HG03280 (cell line): ENCODE data around the gene OR2H2.

Source experiments
- ATAC-seq: cut with Tn5 transposase; IDR thresholded peaks from one replicate; pipeline ENCODE4 v1.9.1; 2021; ENCODE audit warnings: mild to moderate bottlenecking, moderate library complexity; ENCODE audit not compliant: unreplicated experiment

OR2H2 gene

DNA sequence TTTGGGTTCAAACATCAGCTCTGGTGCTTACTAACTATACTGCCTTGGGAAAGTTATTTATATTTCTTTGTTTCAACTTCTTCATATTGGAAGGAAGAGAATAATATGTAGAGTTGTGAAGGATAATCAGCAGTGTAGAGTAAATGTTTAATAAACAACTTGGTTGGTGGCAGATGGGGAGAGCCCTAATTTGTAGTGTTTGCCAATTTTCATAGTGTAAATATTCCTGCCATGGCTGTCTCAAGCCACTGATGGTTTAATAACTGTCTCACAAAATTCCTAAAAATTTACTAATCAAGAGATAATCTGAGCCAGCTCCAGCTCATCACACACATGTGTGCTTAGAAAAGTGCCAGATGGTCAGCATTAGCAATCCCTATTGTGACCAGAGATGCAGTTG is at the start of gene OR2H2:
TSS of gene OR2H2 (plus strand) at position 301 of the 400 bp plus-strand sequence. CDS start 2,824 bp downstream, outside the sequence.
- ATAC-seq = no peak

DNA sequence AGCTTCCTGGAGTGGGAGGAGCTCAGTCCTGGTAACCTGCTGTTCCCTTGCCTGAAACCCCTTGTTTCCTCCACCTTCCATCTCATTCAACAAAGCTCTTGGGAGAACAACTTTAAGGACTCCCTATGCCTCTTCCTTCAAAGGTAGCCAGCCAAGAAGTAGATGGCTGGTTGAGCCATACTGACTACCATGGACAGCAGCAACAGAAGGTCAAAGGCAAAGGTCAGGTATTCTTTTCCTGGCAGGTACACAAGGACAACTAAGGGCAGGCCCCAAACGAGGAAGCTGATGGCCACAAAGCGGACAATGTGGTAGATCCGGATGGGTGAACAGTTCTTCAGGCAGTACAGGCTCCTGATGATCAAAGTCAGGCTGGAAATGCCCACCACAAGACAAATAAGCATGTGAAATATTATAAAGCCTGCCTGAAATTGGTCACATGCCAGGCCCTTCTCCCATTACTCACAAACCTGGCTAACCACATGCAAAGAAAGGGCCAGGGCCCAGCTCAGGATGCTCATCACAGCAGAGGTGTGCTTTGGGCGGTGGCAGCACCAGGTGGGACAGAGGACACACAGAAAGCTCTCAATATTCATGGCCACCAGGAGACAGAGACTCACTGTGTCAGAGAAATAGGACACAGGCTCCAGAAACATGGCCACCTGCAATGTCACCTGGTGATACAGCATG is 47.1 kb upstream of the OR2H2 start:
- no peak for ATAC-seq

DNA sequence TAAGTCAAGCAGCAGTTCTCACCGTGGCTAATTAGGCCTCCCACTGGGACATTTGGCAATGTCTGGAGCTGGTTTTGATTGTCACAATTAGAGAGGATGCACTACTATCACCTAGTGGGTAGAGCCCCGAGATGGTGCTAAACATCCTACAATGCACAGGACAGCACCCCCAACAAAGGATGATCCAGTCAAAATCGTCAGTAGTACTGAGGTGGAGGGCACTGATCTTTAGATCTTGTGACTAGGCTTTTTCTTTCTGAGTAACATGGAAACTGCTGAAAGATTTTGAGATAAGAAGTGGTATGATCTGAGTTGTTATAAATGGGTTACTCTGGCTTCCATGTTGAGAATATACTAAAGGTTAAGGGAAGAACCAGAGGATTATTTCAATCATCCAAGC is 37.3 kb upstream of the OR2H2 start:
- no peak for ATAC-seq

DNA sequence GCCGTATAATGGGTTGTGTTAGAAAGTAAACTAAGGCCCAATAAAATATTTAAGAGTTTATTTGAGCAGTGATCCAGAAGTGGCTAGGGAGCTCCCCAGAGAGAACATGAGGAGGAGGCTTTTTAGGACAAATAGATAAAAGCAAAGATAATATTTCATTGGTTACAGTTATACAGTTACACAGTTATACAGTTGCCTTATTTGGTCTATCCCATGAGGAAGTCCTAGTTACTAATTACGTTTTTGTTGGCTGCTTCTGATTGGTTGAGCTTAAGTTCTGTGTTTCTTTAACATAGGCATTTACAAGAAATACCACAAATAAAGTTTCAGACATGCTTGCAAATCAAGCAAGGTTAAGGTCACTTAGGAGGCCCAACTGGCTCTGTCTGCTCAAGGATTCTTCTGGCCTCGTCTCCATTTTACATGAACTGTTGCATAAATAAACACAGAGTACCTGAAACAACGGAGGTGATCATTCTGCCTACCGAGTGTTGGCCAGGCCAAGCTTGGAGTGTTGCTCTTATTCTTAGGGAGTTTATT is 32.3 kb upstream of the OR2H2 start:
- ATAC-seq = peak; percentile 86

DNA sequence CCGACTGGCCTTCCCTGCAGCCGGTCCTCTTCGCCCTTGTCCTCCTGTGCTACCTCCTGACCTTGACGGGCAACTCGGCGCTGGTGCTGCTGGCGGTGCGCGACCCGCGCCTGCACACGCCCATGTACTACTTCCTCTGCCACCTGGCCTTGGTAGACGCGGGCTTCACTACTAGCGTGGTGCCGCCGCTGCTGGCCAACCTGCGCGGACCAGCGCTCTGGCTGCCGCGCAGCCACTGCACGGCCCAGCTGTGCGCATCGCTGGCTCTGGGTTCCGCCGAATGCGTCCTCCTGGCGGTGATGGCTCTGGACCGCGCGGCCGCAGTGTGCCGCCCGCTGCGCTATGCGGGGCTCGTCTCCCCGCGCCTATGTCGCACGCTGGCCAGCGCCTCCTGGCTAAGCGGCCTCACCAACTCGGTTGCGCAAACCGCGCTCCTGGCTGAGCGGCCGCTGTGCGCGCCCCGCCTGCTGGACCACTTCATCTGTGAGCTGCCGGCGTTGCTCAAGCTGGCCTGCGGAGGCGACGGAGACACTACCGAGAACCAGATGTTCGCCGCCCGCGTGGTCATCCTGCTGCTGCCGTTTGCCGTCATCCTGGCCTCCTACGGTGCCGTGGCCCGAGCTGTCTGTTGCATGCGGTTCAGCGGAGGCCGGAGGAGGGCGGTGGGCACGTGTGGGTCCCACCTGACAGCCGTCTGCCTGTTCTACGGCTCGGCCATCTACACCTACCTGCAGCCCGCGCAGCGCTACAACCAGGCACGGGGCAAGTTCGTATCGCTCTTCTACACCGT is 31.5 kb upstream of the OR2H2 start:
- no peak for ATAC-seq

DNA sequence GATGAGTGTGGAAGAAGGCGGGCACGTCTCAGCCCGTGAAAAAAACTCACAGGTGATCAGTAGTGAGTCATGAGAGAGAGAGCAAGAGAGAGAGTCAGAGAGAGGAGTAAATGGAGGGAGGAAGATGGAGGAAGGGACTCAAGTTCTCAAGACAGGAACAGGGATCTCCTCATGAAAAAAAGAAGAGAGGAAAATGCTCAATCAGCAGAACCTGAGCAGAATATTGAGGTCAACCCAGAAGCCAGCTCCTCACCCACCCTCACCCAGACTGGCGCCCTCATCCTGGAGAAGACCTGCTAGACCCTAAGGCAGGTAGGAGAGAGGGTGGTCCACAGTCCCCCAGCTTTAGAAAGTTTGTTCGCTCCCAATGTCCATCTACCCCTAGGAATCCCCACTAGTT is 30.2 kb upstream of the OR2H2 start:
- ATAC-seq = no peak

DNA sequence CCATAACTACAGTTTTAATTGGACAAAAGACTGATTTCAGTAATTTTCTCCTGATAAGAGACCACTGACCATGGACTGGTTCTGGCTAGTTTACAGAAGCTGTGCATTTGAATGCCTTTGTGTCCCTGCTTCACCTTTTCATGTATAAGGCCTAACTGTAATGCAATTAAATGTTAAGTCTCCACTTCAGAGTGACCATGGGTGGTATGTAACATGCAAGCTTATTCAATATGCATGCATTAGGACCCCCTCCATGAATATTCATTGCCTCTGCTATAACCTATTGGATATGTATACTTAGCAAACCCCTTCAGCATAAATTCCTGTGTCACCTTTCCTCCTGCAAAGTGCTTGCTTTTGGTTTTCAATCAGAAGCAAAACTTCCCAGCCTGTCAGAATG is 27.6 kb upstream of the OR2H2 start:
- ATAC-seq = no peak

DNA sequence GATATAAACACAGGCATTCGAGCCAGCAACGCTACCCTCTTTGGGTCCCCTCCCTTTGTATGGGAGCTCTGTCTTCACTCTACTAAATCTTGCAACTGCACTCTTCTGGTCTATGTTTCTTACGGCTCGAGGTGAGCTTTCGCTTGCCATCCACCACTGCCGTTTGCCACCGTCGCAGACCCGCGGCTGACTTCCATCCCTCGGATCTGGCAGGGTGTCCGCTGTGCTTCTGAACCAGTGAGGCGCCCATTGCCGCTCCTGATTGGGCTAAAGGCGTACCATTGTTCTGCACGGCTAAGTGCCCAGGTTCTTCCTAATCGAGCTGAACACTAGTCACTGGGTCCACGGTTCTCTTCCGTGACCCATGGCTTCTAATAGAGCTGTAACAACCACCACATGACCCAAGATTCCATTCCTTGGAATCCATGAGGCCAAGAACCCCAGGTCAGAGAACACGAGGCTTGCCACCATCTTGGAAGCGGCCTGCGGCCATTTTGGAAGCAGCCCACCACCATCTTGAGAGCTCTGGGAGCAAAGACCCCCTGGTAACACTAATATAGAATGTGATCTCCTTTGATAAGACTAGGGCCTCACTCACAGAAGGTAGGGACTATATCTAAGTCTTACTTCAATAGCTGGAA is 26.4 kb upstream of the OR2H2 start:
- no peak for ATAC-seq

DNA sequence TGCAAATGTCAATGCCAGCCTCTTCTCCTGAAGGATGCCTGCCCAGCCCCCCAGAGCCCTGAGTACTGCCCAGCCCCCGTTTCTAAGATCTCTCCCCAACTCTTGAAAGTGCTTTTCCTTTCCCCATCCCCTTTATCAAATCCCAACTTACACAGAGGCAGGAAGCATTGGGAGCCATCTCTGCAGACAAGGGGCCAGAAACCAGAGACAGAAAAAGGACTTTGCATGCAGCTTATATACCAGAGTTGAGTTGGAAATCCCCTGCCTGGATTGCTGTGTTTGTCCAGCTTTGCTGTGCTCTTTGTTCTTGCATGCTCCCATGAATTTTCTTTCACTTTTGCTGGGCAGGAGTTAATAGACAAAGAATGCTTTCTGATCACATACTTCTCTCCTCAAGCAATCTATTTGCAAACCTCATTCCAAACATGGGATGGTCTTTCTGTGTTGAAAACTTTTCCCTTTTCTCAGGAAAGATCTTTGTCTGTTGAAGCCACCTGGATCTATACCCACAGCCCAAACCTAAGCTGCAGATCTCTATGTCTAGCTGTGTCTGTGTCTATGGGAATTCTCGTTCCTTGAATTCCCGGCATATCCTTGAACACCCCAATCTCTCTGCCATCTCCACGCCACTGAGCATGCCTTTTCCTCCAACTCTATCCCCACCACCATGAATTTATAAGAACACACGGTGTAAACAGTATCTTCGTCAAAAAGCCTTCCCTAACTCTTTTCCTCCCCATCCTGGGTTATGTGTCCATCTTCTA is 25.2 kb upstream of the OR2H2 start, which contains the start of gene UBD:
TSS of gene UBD (minus strand) at position 209 of the 764 bp plus-strand sequence. CDS start at position 178, 31 bp downstream.
- ATAC-seq = no peak

DNA sequence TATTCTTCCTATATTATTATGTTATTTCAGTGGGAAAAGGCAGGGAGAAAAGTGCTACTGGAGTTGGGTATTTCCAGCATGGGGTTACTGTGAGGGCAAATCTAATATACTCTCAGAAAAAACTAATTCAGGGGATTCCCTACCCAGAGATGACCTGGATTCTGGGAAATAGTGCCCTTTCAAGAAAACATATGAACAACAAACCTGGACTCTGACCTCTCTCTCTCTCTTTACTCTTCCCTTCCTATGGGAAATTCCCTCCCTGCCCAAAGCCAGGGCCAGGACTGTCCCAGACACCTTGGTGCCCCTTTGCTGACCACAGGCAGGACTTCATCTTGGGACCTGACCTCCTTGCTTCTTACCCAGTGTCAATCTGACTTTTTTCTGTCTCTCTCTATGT is 23.8 kb upstream of the OR2H2 start:
- no peak for ATAC-seq

DNA sequence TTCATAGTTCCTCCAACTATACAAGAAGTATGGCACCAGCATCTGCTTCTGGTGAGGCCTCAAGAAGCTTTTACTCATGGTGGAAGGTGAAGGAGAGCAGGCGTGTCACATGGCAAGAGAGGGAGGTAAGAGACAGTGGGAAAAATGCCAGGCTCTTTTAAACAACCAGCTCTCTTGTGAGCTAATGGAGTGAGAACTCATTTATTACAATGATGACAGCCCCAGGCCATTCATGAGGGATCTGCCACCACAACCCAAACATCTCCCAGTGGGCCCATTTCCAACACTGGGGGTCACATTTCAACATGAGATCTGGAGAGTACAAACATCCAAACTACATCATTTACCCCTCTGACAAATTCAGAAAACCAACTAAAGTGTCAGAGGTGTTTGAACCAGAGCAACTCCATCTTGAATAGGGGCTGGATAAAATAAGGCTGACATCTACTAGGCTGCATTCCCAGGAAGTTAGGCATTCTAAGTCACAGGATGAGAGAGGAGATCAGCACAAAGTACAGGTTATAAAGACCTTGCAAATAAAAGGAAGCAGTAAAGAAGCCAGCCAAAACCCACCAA is 23.2 kb upstream of the OR2H2 start:
- ATAC-seq = no peak

DNA sequence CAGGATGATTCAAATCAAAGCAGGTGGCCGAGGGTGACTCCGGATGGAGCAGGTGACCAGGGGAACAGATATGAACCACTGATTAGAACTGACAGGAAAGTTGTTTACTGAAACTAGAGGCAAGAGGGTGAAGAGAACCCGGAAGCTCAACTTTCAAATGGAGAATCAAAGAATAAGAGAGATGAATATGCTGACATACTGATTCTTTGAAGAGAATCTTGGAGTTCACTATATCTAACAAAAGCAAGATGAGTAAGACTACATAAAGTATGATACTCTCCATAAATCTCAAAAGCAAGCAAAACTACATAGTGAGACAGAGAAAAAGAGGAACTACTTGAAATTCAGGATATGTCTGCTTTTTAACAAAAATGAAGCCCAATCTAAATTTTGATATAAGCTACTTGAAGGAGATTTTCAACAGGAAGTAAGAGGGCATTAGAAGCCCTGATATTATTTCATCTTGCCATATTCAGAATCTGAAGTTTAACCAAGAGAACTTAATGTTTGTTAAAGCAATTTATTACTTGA is 21.4 kb upstream of the OR2H2 start:
- no peak for ATAC-seq

DNA sequence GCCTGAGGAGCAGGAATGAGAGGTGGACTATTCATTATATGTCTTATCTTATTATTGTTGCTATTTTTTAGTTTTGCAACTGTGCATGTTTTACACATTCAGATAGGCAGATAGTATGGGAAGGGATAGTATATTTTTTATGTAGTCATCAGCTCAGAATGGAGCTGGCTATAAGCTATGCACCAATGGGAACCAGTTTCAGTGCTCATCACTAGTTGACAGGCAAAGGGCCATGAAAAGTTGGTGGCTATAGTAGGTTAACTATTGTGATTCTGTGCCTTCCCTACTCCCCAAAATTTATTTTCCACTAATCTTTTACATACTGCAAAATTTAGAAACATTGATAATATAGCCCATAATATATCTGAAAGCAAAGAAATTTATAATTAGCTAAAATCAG is 20.0 kb upstream of the OR2H2 start:
- ATAC-seq = no peak

DNA sequence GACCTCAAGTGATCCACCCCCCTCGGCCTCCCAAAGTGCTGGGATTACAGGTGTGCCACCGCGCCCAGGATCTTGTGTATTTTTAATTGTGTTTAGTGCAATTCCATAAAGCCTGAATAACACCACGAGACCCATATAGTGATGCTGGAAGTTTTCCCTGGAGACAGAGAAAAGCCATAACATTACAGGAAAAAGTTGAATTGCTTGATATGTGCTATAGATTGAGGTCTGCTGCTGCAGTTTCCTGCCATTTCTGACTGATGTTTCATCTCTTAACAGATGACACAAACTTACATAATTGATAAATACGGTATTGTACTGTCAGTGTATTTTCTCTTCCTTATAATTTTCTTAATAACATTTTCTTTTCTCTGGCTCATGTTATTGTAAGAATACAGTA is 18.1 kb upstream of the OR2H2 start:
- ATAC-seq = no peak

DNA sequence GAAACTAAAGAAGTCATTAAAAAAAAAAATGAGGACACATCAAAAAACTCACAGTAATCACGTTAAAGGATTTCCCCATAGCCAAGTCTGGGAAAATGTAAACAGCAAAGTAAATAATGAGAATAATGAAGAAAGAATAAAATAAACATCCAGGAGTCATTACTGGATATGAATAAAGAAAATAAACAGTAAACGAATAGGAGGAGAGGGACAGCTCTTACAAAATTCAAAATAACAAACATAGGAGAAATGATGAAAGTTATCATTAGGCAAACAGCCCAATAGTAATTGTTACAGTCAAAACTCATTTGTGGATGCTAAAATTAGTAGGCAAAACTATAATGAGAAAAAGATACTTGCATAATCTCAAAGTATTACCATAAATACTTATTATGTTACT is 17.4 kb upstream of the OR2H2 start:
- no peak for ATAC-seq

DNA sequence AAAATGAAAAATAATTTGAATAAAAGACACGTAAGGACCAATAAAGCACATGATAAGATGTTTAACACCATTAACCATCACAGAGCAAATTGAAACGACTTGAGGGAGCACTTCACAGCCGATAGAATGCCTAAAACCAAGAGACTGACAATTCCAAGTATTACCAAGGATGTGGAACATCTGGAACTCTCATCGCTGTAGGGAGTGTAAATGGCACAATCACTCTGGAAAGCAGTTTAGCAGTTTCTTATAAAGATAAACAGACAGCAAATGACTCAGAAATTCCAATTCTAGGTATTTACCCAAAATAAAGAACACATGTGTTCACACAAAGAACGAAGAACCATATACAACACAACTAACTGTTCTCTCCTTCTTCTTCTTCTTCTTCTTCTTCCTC is 16.9 kb upstream of the OR2H2 start:
- no peak for ATAC-seq

DNA sequence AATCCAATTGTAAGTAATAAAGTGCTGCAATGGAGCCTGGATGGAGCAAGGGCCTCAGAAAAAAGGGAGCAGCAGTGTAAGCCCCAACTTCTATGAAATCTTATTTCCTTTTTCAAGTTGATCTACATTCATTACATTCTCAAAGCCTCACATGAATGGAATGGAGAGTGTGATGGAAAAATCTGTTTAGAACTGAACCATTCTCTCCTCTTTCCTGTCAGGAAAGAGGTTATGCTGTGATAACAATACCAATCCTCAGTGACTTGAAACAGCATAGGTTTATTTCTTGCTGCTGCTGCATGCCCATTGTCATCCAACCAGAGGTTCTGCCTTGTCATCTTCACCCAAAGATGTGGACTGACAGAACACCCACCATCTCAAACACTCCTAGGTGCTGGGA is 8.9 kb upstream of the OR2H2 start:
- no peak for ATAC-seq

DNA sequence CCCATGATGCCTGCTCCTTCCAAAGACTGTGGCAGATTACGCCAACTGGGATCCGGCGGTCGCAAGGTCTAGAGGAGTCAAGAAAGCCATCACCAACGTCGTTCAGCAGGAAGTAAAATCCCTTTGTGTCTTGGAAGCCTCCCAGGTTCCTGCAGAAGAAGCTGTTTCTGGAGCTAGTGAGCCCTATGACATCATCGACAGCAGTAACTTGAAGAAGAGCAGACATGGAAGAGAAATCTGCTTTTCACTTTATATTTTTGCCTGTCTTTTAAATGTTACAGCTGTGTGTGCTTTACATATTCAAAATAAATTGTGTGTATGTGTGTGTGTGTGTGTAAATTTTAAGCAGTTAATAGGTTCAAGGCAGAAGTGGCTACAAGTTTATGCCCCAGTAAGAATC is 7.4 kb upstream of the OR2H2 start:
- no peak for ATAC-seq

DNA sequence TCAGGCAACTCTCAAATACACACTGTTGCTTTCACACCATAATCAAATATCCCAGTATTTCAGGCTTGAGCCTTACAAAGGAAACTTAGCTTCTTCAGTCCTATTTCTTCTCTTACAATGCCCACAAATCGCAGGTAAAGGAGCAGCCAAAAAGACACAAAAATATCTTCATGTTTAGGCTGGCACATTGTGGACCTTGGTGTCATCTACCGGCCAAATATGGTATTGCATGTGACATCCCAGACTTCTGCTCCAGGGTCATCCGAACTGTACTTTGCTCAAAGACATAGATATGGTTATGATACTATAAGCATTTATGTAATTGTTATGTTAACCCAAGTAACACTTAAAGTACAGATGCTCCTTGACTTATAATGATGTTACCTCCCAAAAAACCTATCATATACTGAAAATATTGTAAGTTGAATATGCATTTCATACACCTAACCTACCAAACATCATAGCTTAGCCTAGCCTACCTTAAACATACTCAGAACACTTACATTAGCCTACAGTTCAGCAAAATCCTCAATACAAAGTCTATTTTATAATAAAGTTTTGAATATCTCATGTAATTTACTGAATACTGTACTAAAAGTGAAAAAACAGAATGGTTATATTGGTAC is 4.6 kb downstream of the OR2H2 start:
- peak; percentile 65 for ATAC-seq
